Ectodermal cell (in vitro differentiated cells): Measurements from ENCODE around the gene ASIC1.
A peak's percentile ranks its signal among the peaks of the same experiment; 100 is the strongest.

Source experiments
- H3K27ac ChIP-seq: 2 replicates; pipeline ENCODE4 v1.7.0; 2013; ENCODE audit warnings: mild to moderate bottlenecking, low read depth, low read length; ENCODE audit not compliant: insufficient read depth, poor library complexity, severe bottlenecking
- H3K27me3 ChIP-seq: 2 replicates; pipeline ENCODE4 v1.7.0; 2013; ENCODE audit warnings: mild to moderate bottlenecking, low read length; ENCODE audit not compliant: insufficient read depth, control insufficient read depth, poor library complexity, severe bottlenecking
- H3K36me3 ChIP-seq: one replicate; pipeline ENCODE4 v1.7.0; 2013; ENCODE audit warnings: low read length; ENCODE audit not compliant: control insufficient read depth, insufficient read depth
- H3K4me1 ChIP-seq: one replicate; pipeline ENCODE4 v1.7.0; 2013; ENCODE audit warnings: low read length; ENCODE audit not compliant: control insufficient read depth, insufficient read depth
- H3K4me3 ChIP-seq: 2 replicates; pipeline ENCODE4 v1.7.0; 2013; ENCODE audit warnings: low read depth, low read length, control low read depth; ENCODE audit not compliant: insufficient read depth
- H3K9me3 ChIP-seq: 2 replicates; pipeline ENCODE4 v1.7.0; 2013; ENCODE audit warnings: mild to moderate bottlenecking, low read length, moderate library complexity; ENCODE audit not compliant: control insufficient read depth
- WGBS, 2 experiments: methylation state at CpG; one replicate each; pipeline ENCODE4 v1.1.7; 2013; ENCODE audit warnings: missing lambda C conversion rate in 2 of 2; 5-methylcytosine and 5-hydroxymethylcytosine counted together

Gene ASIC1

DNA sequence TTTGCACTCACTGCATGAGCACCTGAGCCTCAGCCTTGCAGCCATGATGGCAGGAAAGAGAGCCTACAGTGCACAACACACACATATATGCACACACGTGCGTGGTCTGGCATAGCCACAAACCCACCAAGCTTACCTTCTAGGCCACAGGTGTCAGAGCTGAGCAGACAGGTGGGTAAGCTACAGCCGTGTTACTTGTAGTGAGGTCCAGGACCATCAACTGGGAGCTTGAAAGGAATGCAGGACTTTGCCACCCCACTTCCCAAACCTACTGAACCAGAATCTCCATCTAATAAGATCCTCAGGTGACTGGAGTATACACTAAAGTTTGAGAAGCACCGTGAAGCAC, 2.7 kb downstream of the ASIC1 start:
- H3K27ac ChIP-seq, result no peak overlapping the region
- H3K36me3 ChIP-seq, result no peaks in the 10 kb centered on the region
- WGBS, 2 experiments, result 70 to 74% methylated on average over 4 of the region's 4 CpGs
- H3K27me3 ChIP-seq, result peaks cover 48% of the 10 kb centered on the region
- peaks cover 13% of the 10 kb centered on the region for H3K4me1 ChIP-seq
- H3K9me3 ChIP-seq, result no peaks in the 10 kb centered on the region
- no peak overlapping the region for H3K4me3 ChIP-seq

DNA sequence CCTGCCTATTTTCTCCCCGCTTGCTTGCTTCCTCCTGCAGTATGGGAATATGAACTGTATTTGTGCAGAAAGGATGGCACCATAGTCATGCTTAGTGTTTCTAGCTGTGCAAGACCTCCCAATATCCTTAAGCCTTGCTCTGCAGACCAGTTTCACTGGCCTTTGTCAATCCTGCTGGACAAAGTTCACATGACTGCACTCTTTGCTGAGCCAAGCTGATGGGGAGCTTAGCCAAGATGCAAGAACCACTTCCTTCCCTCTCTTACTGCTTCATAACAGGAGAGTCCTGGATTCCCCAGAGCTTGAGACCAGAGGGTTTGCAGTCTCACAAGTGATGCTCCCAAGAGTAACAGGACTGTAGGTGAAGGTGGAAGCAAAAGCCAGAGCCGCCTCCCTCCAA, 3.8 kb downstream of the ASIC1 start:
- H3K36me3 ChIP-seq, result no peaks in the 10 kb centered on the region
- no peak overlapping the region for H3K4me3 ChIP-seq
- H3K27ac ChIP-seq, result no peak overlapping the region
- H3K27me3 ChIP-seq, result peaks cover 37% of the 10 kb centered on the region
- H3K9me3 ChIP-seq, result no peaks in the 10 kb centered on the region
- 80 to 100% methylated on average over 1 of the region's 2 CpGs for WGBS, 2 experiments
- H3K4me1 ChIP-seq, result peaks cover 18% of the 10 kb centered on the region

DNA sequence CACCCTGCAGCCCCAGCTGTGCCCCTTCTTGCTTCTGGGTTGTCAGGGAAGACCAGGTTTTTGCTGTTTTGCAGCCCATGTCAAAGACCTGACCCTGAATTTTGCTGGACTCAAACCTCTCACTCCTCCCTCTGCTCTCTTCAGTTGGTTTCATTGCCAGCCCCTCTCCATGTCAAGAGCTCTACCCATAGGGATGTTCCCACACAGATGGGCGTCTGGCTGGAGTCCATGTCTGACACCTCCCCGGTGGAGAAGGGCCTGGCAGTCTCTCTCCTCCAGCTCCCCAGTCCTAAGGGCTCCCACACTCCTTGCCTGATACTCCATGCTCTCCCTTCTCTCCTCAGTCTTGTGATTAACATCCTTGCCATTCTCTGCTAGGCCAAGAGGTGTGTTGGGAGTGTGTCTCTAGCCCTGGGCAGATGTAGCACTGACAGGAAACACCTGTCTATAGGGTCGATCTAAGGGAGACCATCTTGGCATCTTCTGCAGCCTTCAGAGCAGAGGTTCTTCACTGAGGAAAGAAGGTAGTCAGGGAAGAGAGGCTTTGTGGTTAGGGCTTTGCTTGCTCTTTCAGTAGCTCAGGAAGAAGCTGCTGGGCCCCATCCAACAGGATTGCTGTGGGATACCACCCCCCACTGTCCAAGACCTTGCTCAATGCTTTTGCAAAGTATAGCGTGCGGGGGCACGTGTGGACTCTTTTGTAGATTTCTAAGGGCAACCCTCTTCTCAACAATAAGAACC, 4.7 kb downstream of the ASIC1 start:
- H3K4me3 ChIP-seq, result no peak overlapping the region
- H3K27me3 ChIP-seq, result peaks cover 28% of the 10 kb centered on the region
- 76 to 77% methylated on average over 6 of the region's 6 CpGs for WGBS, 2 experiments
- no peak overlapping the region for H3K27ac ChIP-seq
- peaks cover 9% of the 10 kb centered on the region for H3K4me1 ChIP-seq
- H3K36me3 ChIP-seq, result no peaks in the 10 kb centered on the region
- H3K9me3 ChIP-seq, result no peaks in the 10 kb centered on the region

DNA sequence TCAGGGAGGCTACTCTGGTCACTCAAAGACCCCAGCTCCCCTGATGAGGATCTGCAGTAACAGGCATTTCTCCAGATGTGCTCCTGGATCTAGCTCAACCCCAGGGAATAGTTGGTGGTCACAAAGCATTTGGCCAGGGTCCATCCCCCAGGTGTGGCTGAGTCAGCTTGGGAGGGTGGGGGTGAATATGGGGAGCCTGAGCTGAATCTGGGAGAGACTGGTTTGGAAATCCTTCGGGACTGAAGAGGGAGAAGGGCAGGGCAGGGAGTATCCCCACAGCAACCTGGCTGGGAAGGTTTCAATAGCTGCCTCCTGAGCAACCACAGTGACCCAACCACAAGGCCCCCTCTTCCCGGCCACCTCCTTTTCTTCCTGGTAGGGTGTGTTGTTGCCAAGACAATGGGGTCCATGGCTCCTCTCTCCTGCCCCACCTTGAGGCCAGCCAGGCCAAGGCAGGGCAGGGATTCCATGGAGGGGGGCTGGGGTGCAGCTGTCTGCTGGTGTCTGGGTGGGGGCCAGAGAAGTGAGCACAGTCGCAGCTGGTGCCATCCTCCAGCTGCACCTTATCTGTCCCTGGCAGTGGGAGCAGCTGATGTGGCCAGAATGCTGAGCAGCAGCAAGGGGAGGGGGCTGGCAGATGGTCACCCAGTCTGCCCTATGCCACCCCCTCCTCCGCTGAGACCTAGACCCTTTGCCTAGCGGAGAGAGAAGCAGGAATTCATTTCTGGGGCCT, 5.5 kb downstream of the ASIC1 start:
- H3K36me3 ChIP-seq, result no peaks in the 10 kb centered on the region
- H3K4me3 ChIP-seq, result no peak overlapping the region
- WGBS, 2 experiments, result 90 to 91% methylated on average over 5 of the region's 5 CpGs
- H3K27me3 ChIP-seq, result peaks cover 23% of the 10 kb centered on the region
- H3K27ac ChIP-seq, result no peak overlapping the region
- peaks cover 9% of the 10 kb centered on the region for H3K4me1 ChIP-seq
- H3K9me3 ChIP-seq, result no peaks in the 10 kb centered on the region

DNA sequence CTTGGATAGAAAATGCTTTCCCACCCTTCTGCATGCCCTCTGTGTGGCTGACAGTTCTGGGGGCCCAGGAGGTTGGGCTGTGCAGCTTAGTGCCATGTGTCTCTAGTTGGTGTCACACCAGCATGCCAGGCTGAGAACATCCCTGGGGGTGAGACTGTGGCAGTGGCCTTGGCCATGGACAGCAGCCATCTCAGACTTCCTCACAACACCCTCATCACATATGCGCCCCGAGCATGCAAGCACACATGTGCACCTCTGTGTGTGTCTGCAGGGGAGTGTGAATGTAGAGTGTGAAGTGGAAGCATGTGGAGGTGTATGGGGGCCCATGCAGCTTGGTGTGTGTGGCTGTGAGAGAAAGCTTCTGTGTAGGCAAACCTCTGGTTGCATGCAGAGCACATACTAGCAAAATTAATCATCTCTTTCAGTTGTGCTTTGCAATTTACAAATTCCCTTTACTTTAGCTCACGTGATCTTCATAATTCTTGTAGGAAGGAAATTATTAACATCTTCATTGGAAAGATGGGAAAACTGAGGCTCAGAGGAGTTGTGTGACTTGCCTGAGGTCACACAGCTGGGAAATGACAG, 8.4 kb downstream of the ASIC1 start:
- Histone ChIP-seq H3K27ac (peak overlapping the region; percentile 83), H3K4me1 (peaks cover 9% of the 10 kb centered on the region), H3K4me3 (no peak overlapping the region), H3K9me3 (no peaks in the 10 kb centered on the region), H3K36me3 (no peaks in the 10 kb centered on the region), H3K27me3 (no peaks in the 10 kb centered on the region)
- 89 to 100% methylated on average over 1 to 3 of the region's 3 CpGs for WGBS, 2 experiments

DNA sequence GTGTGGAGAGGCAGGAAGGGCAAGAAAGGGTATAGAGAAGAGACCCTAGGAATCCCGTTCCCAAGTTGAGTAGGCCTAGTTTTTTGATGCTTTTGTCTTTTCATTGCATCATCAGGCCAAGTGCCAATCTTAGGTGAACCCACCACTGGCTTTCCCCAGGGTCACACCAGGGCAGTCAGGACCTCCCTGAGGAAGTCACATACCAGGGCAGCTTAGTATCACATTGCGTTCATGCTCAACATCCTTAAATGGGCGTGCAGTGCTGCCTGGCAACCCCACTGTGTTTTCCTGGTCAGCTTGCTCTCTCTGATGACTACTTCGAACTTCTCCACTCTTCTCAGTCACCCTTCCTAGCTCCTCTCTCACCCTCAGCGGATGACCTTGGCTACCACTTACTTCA, 9.0 kb downstream of the ASIC1 start:
- Histone ChIP-seq H3K9me3 (no peaks in the 10 kb centered on the region), H3K27ac (peak overlapping the region; percentile 83), H3K27me3 (no peaks in the 10 kb centered on the region), H3K4me1 (peaks cover 9% of the 10 kb centered on the region), H3K36me3 (no peaks in the 10 kb centered on the region), H3K4me3 (no peak overlapping the region)
- WGBS, 2 experiments, result 53 to 56% methylated on average over 5 of the region's 5 CpGs

DNA sequence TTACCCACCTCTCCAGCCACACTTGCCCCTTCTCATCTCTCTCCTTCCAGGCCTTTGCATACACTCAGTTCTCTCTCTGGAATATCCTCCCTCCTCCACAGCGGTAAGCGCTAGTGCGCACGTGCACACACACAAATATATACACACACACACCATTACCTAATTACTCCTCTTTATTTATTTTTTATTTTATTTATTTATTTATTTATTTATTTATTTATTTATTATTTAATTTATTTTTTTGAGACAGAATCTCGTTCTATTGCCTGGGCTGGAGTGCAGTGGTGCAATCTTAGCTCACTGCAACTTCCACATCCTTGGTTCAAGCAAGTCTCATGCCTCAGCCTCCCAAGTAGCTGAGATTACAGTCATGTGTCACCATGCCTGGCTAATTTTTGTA, 11.7 kb downstream of the ASIC1 start:
- H3K36me3 ChIP-seq, result no peaks in the 10 kb centered on the region
- H3K27ac ChIP-seq, result no peak overlapping the region
- peaks cover 19% of the 10 kb centered on the region for H3K4me1 ChIP-seq
- H3K27me3 ChIP-seq, result no peaks in the 10 kb centered on the region
- no peak overlapping the region for H3K4me3 ChIP-seq
- H3K9me3 ChIP-seq, result no peaks in the 10 kb centered on the region
- WGBS, 2 experiments, result 94 to 99% methylated on average over 5 of the region's 5 CpGs

DNA sequence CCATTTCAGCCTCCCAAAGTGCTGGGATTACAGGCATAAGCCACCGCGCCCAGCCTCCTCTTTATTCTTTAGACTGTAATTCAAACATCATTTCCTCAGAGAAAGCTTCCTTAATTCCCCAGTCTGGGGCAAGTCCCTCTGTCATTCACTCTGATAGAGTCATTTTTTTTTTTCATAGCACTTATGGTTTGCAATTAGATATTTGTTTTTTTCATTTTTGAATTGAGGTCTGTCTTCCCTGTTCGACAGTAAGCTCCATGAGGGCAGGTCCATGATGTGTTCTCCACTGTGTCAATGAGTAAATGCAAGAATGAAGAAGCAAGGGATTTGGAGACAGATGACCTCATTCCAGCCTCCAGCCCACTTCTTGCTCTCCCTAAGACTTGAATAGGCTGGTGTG, 12.1 kb downstream of the ASIC1 start:
- Histone ChIP-seq H3K9me3 (no peaks in the 10 kb centered on the region), H3K4me1 (peaks cover 19% of the 10 kb centered on the region), H3K36me3 (no peaks in the 10 kb centered on the region), H3K4me3 (no peak overlapping the region), H3K27me3 (no peaks in the 10 kb centered on the region), H3K27ac (no peak overlapping the region)
- 92 to 93% methylated on average over 3 of the region's 3 CpGs for WGBS, 2 experiments

DNA sequence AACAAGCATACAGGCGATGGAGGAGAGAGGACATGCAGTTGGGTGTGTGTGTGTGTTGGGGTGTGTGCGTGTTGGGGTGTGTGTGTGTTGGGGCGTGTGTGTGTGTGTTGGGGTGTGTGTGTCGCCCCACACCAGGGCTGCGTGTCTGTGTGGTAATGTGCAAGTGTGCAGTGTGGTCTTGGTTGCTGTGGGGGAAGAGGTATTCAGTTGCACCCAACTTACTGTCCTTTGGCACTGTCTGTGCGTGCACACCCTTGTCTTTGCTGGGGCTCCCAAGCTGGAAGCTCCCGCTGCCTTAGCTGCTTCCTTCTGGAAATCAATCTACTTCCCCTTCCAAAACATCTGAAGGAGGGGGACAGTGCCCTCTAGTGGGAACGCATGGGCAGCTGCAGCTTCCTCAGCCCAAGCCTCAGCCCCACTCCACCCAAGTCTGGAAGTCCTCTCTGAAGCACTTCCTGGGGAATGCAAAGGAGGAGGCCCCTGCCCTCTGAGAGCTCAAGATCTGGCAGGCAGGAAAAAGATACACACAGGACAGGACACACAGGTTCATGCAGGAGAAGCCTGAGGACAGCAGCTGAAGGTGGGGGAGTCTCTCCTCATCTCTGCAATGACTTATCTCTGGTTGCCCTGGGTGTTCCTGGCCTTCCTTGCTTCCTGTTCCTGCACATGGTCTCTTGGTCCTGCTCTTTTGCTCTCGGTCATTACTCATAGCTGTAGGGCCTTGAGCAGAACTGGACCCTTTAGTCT, 13.1 kb downstream of the ASIC1 start:
- 60 to 61% methylated on average over 9 of the region's 9 CpGs for WGBS, 2 experiments
- Histone ChIP-seq H3K36me3 (no peaks in the 10 kb centered on the region), H3K4me3 (no peak overlapping the region), H3K4me1 (peaks cover 17% of the 10 kb centered on the region), H3K27me3 (no peaks in the 10 kb centered on the region), H3K27ac (no peak overlapping the region), H3K9me3 (no peaks in the 10 kb centered on the region)
